ENCODE measurements around the gene MPC1L. TPM values are rescaled to one million over a fixed set of nuclear protein-coding genes. Genes with fewer than 3 reads are reported as not detected.

MPC1L gene
- total and polyA plus RNA-seq, 2 of the 8 experiments (the other 6 are each of a cell fraction or from before 2014, with no cell fraction given), result not detected

DNA sequence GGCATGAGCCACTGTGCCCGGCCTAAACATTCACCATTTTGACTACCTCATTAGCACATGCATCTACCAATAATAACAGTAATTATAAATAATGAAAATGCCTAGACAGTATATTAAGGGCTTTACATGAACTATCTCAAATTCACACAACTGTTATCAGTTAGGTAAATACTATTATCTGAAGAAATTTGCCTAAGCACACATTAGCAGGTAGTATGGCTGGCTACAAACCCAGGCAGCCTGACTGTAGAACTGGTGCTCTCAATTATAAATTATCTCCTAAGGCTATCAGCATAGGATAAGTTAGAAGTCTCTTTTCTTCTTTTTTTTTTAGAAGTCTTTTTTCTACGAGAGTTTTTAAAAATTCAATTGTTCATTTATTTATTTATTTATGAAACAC is 38.3 kb downstream of the MPC1L start:
- no peaks in the 10 kb centered on the region for H3K23me2 ChIP-seq (ENCODE audit: low read depth, low read length)
- no peak for TF ChIP-seq SIN3A (conservative IDR thresholded peaks at IDR 0.05 in 1 of 2, IDR thresholded peaks at IDR 0.05 in 1 of 2; ENCODE audit: low read depth in 1 of 2, low read length in 2 of 2)
- TF ChIP-seq, protein P1, sequence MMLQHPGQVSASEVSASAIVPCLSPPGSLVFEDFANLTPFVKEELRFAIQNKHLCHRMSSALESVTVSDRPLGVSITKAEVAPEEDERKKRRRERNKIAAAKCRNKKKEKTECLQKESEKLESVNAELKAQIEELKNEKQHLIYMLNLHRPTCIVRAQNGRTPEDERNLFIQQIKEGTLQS (IDR thresholded peaks at IDR 0.05; ENCODE audit: insufficient read depth, low read depth, low read length), result no peak
- TF ChIP-seq SRF (IDR thresholded peaks at IDR 0.05; ENCODE audit: low read depth, low read length), result no peak
- TF ChIP-seq, protein P2, sequence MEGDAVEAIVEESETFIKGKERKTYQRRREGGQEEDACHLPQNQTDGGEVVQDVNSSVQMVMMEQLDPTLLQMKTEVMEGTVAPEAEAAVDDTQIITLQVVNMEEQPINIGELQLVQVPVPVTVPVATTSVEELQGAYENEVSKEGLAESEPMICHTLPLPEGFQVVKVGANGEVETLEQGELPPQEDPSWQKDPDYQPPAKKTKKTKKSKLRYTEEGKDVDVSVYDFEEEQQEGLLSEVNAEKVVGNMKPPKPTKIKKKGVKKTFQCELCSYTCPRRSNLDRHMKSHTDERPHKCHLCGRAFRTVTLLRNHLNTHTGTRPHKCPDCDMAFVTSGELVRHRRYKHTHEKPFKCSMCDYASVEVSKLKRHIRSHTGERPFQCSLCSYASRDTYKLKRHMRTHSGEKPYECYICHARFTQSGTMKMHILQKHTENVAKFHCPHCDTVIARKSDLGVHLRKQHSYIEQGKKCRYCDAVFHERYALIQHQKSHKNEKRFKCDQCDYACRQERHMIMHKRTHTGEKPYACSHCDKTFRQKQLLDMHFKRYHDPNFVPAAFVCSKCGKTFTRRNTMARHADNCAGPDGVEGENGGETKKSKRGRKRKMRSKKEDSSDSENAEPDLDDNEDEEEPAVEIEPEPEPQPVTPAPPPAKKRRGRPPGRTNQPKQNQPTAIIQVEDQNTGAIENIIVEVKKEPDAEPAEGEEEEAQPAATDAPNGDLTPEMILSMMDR (IDR thresholded peaks at IDR 0.05; ENCODE audit: control extremely low read depth in 1 of 3, insufficient read depth in 1 of 3, low read depth in 1 of 3, low read length in 3 of 3), result no peak
- TF ChIP-seq ASH2L (IDR thresholded peaks at IDR 0.05; ENCODE audit: low read length), result no peak
- no peak for TF ChIP-seq SP2 (IDR thresholded peaks at IDR 0.05; ENCODE audit: low read length)
- TF ChIP-seq CBX5 (IDR thresholded peaks at IDR 0.05; ENCODE audit: low read depth, low read length), result no peak
- no peak for TF ChIP-seq BCL11A (IDR thresholded peaks at IDR 0.05; ENCODE audit: low read depth in 2 of 2, low read length in 2 of 2)
- no peak for TF ChIP-seq RBBP5 (IDR thresholded peaks at IDR 0.05; ENCODE audit: borderline replicate concordance, low read depth, low read length)
- no peak for TF ChIP-seq RAD21 (IDR thresholded peaks at IDR 0.05 in 1 of 2, conservative IDR thresholded peaks at IDR 0.05 in 1 of 2; ENCODE audit: low read depth in 2 of 2, low read length in 2 of 2)
- TF ChIP-seq KDM5A (IDR thresholded peaks at IDR 0.05; ENCODE audit: low read length), result no peak

More for the DNA sequence above, 38.3 kb downstream of the MPC1L start:
- H3K79me2 ChIP-seq (ENCODE audit: control insufficient read depth in 1 of 2, insufficient read depth in 2 of 2, low read length in 2 of 2), result no peaks in the 10 kb centered on the region
- no peak overlapping the region for H2BK20ac ChIP-seq (ENCODE audit: low read length)
- H3K4me1 ChIP-seq (replicated peaks in 1 of 4; ENCODE audit: control insufficient read depth in 3 of 4, insufficient read depth in 4 of 4, low read length in 3 of 4), result no peaks in the 10 kb centered on the region
- no peaks in the 10 kb centered on the region for H3K9me3 ChIP-seq (ENCODE audit: insufficient read depth in 2 of 2, low read depth in 1 of 2, low read length in 1 of 2)
- no peak overlapping the region for H3K4me2 ChIP-seq (ENCODE audit: insufficient read depth in 1 of 2, low read depth in 2 of 2, low read length in 2 of 2)
- H4K5ac ChIP-seq (ENCODE audit: insufficient read length, low read depth, low read length), result no peak overlapping the region
- no peak overlapping the region for H3K4me3 ChIP-seq (ENCODE audit: extremely low read depth in 1 of 4, insufficient read depth in 2 of 4, low read depth in 3 of 4, low read length in 4 of 4)
- H4K8ac ChIP-seq (ENCODE audit: extremely low read depth, insufficient read depth, low read length), result no peak overlapping the region
- H3K18ac ChIP-seq (ENCODE audit: extremely low read depth, low read length), result no peak overlapping the region
- H3K9ac ChIP-seq (replicated peaks in 1 of 4; ENCODE audit: extremely low read depth in 1 of 4, low read depth in 3 of 4, low read length in 3 of 4), result no peak overlapping the region
- ChIA-PET POLR2A (ENCODE audit: partially characterized antibody) (no interaction called here), CTCF (ENCODE audit: partially characterized antibody) (no interaction called here)
- H2BK15ac ChIP-seq (ENCODE audit: low read length), result no peak overlapping the region
- no peak overlapping the region for H3K56ac ChIP-seq (replicated peaks; ENCODE audit: insufficient read length, low read depth, low read length)
- no peak overlapping the region for H2BK120ac ChIP-seq (replicated peaks; ENCODE audit: low read depth, low read length)
- no peak for FAIRE-seq
- H3K27ac ChIP-seq (ENCODE audit: low read depth, low read length), result no peak overlapping the region
- no peak overlapping the region for H3K23ac ChIP-seq (ENCODE audit: insufficient read length)
- H3K4ac ChIP-seq (replicated peaks; ENCODE audit: insufficient read length, low read depth, low read length), result no peak overlapping the region
- no peak for DNase-seq (ENCODE audit: low read depth in 1 of 2, low spot score in 2 of 2)
- no peak overlapping the region for H4K91ac ChIP-seq (replicated peaks; ENCODE audit: insufficient read length, low read length)
- no peak overlapping the region for H2BK12ac ChIP-seq (ENCODE audit: low read depth, low read length)
- no peaks in the 10 kb centered on the region for H3K79me1 ChIP-seq (ENCODE audit: low read depth, low read length)
- no peaks in the 10 kb centered on the region for H3K27me3 ChIP-seq (replicated peaks in 1 of 4; ENCODE audit: control insufficient read depth in 3 of 4, extremely low read depth in 1 of 4, insufficient read depth in 3 of 4, low read length in 3 of 4)
- H4K20me1 ChIP-seq (replicated peaks in 1 of 2; ENCODE audit: control insufficient read depth in 1 of 2, insufficient read depth in 2 of 2, low read length in 2 of 2), result no peaks in the 10 kb centered on the region
- H2BK5ac ChIP-seq (ENCODE audit: low read depth, low read length), result no peak overlapping the region
- 100% methylated on average over 2 of the region's 2 CpGs; no CpG with 5 or more reads in 1 of the 2 experiments for WGBS, 2 experiments (ENCODE audit: extremely low coverage in 1 of 2, insufficient coverage in 1 of 2, insufficient read length in 1 of 2, insufficient replicate concordance in 2 of 2, low coverage in 1 of 2, low lambda C conversion rate in 2 of 2, missing lambda C conversion rate in 1 of 2)
- H2AK5ac ChIP-seq (ENCODE audit: low read depth, low read length), result no peak overlapping the region
- H3K14ac ChIP-seq (ENCODE audit: insufficient read length), result no peak overlapping the region
- H3K36me3 ChIP-seq (ENCODE audit: control insufficient read depth in 2 of 4, insufficient read depth in 4 of 4, low read length in 3 of 4), result peaks cover 12 to 92% (median 49%) of the 10 kb centered on the region in 4 experiments; a peak in 7 of 8 replicates
- no peak overlapping the region for H2AFZ ChIP-seq (ENCODE audit: low read length)
